Fibroblast of skin of back (primary cell): Measurements from ENCODE around the gene SYNE4. TPM values are rescaled to one million over a fixed set of nuclear protein-coding genes. Genes with fewer than 3 reads are reported as not detected.
"Not testable (repeated sequence)": the region's sequence is repeated elsewhere in the genome, so short reads cannot be mapped to it uniquely, and the experiment has no call there.

Experiments
- DNase-seq: peaks from one replicate; pipeline ENCODE4 v3.0.0-alpha.2; 2013
- polyA plus RNA-seq, 2 experiments: library from polyadenylated mRNA; unstranded; fragments of 120-200 nt; gene quantifications; one replicate each; pipeline ENCODE4 v1.2.1, GENCODE V29; 2013; ENCODE audit not compliant: insufficient read length in 2 of 2

The SYNE4 gene, protein sequence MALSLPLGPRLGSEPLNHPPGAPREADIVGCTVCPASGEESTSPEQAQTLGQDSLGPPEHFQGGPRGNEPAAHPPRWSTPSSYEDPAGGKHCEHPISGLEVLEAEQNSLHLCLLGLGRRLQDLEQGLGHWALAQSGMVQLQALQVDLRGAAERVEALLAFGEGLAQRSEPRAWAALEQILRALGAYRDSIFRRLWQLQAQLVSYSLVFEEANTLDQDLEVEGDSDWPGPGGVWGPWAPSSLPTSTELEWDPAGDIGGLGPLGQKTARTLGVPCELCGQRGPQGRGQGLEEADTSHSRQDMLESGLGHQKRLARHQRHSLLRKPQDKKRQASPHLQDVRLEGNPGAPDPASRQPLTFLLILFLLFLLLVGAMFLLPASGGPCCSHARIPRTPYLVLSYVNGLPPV
- polyA plus RNA-seq (2013, experiment 1 of 2; ENCODE audit: insufficient read length), result 0.45 TPM
- 0.24 TPM for polyA plus RNA-seq (2013, experiment 2 of 2; ENCODE audit: insufficient read length)

DNA sequence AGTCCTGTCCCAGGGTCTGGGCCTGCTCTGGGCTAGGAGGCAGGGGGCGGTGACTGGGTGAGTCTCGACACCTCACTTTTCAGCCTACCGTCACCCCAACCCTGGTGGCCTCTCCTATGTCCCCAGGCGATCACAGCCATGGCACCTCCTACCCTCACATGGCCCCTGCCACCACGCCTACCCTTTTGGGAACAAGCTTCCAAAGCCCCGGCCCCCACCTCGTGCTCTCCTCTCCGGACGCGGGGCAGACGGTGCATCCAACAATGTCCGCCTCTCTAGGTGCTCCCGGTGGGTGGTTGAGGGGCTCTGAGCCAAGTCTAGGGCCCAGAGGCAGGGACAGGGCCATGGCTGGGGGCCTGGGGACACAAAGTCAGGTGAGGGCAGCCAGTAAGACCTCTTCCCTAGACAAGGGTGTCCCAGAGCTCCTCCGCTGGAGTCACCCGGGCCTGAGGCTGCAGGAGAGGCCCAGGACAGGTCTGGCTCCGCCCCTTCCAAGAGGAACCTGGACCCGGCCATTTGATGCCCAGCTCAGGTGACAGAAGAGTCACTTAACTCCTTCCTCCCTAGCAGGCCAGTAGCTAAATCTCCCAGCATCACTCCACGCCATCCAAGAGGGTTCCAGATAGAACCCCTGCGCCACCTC is at the start of gene SYNE4:
SYNE4 (minus strand) TSS at position 478 of the 643 bp plus-strand sequence; CDS start at position 346, 132 bp downstream.
- no peak for DNase-seq

DNA sequence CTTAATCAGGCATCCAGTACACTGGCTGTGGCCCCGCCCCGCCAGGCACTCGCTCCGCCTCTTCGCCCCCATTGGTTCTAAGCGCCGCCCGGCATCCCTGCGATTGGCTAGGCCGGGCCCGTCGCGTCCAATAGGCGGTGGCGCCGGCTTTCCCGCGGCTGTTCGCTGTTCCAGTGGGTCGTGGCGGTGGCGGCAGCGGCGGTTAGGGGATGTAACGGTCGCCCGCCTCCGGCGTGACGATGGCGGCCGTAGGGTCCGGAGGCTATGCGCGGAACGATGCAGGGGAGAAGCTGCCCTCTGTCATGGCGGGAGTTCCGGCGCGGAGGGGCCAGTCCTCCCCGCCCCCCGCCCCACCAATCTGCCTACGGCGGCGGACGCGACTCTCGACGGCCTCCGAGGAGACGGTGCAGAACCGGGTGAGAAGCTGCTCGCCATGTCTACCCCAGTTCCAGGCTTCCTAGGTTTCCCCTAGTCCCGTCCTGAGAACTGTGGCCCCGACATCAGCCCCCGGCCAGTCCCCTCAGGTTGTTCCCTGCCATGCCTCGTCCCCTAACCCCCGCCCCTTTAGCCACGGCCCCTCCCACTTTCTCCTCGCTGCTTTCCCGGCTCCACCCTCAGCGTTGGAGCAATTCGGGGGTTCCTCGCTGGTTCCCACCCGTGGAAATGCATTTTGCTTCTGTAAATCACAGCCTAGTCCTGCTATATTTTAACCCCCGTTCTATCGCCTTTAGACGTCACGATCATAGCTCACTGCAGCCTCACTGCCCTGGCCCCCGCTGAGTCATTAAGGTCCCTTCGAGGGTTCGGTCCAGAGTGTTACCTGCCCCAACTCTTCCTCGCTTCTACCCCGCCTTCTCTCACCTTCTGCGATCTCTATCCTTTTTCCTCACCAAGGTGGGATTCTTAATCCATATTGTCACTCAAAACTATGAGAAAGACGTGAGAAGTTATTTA is 46.4 kb upstream of the SYNE4 start, which contains the start of gene WDR62:
WDR62 (plus strand) TSS at position 165 of the 954 bp plus-strand sequence; CDS start at position 240, 75 bp downstream.
- DNase-seq, result peak; percentile 91

DNA sequence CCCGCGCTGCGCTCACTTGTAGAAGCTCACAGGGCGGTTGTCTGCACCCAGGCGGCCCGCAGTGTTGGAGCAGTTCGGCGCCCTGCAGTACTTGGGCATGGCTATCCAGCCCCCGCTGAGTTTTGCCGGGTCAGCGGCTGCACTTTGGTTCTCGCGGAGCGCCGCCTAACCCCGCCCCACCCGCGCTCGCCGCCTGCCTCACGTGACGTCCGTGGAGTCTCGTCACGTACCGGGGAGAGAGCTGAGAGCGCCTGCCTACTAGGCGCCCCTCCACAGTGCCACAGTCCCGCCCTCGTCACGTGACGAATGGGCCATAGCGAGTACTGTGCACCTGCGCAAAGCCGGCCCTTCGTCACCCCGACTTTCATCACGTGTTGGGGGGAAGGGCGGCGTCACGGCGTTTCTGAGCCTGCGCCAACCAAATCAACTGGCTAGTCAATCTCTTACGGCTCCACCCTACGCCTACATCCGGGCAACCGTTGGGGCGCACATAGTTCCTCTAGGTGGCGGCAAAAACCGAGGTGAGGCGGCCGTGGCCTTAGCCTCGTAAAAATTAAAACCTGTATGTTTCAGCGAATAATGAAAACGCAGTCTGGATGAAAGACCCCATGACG is 45.6 kb upstream of the SYNE4 start, which contains the start of gene THAP8:
THAP8 (minus strand) TSS at position 167 of the 614 bp plus-strand sequence; CDS start at position 99, 68 bp downstream.
- DNase-seq, result peak; percentile 99

DNA sequence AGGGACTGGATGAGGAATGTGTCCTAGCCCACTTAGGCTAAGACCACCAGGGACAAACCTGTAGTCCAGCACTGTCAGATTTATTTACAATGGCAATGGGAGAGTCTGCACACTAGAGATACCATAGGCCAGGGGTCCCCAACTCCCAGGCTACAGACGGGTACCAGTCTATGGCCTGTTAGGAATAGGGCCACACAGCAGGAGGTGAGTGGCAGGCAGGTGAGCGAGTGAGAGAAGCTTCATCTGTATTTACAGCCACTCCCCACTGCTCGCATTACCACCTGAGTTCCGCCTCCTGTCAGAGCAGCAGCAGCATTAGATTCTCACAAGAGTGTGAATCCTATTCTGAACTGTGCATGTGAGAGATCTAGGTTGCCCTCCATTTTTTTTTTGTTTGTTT is 43.0 kb upstream of the SYNE4 start:
- DNase-seq, result no peak

DNA sequence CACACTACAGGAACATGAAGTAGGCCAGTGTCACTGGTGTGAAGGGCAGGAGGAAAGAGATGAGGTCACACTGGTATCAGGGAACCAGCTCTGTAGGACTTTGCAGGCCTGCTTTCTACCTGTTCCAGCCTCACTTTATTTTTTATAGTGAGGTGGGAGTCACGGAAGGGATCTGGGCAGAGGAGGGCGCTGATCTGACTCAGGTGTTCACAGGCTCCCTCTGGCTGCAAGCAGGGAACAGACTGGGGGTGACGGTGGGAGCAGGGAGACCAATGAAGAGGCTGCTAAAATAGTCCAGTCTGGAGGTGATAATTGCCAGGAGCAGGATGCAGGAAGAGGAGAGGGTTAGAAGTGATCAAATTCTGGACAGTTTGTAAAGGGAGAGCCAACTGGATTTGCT is 42.6 kb upstream of the SYNE4 start:
- DNase-seq, result no peak

DNA sequence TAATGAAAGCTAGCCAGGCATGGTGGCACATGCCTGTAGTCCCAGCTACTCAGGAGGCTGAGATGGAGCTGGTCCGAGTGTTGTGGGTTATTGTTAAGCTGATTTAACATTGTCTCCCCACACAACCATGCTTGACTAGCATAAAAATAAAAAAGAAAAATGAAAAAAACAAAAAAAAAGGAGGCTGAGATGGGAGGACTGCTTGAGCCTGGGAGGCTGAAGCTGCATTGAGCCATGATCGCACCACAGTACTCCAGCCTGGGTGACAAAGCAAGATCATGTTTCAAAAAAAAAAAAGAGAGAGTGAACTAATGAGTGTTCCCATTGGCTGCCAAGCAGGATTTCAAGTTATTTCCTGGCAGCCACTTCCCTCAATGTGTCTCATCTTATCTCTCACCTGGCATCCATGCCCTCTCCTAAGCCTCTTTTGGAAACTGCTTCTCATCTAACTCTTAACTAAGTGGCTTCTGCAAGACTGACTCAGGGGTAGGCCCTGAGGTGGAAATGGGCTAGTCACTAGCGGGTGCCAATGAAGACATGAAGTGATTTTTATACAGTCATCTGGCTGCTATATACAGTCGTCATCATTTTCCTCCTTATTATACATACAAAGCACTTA is 40.6 kb upstream of the SYNE4 start:
- DNase-seq, result no peak

DNA sequence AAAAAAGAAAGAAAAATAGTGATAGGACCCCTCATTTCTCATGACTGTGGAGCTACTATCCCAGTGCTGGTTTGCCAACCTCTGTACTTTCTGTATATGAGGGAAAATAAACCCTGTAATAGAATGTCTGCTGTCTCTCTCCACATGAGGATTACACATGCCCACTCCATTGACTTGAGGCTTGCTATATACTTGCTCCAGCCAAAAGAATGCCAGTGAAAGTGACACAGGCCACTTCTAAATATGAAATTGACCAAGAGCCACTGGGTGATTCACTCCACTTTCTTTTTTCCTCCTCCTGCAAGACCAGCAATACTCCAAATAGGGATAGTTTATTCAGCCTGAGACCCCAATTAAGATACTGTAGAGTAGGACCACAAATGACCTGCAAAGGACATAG is 39.2 kb upstream of the SYNE4 start:
- no peak for DNase-seq

DNA sequence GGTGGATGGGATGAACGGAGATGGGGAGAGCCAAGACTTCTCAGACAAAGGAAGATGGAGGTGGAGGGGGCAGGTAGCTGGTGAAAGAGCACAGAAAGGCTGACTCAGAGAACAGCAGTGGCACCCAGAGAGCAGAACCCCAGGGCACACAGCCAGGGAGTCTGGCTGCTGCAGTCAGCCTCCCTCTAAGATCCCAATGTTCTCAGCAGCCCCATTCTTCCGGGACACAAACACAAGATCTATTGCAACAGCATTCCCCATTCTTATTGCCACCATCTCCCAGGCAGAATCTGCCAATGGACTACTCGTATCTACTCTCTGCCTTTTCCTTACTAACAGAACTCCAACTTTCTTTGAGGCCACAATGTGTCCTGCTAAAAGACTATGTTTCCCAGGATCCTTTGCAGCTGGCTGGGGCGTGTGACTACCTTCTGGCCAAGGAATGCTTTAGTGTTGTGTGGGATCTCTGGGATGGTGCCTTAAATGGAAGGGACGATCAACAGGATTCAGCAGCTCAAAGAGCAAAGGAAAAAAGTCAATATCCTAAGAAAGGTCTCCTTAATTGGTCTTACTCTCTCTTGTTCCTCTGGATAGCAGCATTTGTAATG is 37.9 kb upstream of the SYNE4 start:
- no peak for DNase-seq

DNA sequence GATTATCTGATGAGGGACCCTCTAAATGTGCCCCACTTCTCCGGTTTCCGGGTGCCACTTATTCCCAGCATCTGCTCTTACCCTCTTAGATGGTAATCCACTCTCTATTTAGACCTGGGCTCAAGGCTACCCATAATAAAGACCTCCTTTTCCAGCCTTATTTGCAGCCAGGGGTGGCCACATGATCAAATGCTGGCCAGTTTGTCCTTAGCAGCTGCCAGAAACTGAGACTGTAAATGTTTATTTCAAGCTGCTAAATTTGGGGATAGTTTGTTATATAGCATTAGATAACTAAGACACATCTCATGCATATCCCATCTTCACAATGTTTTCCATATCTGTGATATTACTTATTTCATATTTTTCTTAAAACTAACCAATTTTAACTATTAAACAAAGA is 35.3 kb upstream of the SYNE4 start:
- DNase-seq, result no peak

DNA sequence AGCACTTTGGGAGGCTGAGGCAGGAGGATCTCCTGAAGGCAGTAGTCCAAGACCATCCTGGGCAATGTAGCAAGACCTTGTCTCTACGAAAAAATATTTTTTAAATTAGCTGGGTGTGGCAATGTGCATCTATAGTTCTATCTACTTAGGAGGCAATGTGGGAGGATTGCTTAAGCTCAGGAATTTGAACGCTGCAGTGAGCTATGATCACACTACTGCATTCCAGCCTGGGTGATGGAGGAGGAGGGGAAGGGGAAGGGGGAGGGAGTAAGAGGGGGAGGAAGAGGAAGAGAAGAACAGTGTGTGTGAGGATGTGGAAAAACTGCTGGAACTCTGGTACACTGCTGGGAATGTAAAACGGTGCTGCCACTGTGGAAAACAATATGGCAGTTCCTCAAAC is 33.2 kb upstream of the SYNE4 start:
- DNase-seq, result peak; percentile 84

DNA sequence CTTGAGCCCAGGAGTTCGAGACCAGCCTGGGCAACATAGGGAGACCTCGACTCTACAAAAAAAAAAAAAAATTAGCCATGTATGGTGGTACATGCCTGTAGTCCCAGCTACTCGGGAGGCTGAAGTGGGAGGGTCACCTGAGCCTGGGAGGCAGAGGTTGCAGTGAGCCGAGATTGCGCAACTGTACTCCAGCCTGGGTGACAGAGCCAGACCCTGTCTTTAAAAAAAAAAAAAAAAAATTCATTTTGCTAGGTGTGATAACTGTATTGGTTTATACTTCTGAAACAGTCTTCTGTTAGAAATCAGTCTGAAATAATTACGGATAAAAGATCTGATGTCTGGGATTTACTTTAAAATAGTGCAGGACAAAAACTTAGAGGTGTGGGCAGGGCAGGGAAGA is 32.5 kb upstream of the SYNE4 start:
- DNase-seq, result not testable (repeated sequence)

DNA sequence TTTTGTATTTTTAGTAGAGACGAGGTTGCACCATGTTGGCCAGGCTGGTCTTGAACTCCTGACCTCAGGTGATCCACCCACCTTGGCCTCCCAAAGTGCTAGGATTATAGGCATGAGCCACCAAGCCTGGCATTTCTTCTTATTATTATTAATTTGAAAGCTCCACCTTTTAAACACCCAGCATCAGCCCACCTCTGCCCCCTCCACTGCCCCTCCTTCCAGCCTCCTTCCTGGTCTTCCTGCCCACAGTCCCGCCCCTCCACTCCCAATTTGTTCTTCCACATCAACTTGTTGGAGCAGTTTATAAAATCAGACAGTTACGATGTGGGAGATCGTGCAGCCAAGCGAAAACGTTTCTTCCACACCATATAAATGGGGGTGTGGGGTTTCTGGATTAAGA is 31.9 kb upstream of the SYNE4 start:
- DNase-seq, result no peak

DNA sequence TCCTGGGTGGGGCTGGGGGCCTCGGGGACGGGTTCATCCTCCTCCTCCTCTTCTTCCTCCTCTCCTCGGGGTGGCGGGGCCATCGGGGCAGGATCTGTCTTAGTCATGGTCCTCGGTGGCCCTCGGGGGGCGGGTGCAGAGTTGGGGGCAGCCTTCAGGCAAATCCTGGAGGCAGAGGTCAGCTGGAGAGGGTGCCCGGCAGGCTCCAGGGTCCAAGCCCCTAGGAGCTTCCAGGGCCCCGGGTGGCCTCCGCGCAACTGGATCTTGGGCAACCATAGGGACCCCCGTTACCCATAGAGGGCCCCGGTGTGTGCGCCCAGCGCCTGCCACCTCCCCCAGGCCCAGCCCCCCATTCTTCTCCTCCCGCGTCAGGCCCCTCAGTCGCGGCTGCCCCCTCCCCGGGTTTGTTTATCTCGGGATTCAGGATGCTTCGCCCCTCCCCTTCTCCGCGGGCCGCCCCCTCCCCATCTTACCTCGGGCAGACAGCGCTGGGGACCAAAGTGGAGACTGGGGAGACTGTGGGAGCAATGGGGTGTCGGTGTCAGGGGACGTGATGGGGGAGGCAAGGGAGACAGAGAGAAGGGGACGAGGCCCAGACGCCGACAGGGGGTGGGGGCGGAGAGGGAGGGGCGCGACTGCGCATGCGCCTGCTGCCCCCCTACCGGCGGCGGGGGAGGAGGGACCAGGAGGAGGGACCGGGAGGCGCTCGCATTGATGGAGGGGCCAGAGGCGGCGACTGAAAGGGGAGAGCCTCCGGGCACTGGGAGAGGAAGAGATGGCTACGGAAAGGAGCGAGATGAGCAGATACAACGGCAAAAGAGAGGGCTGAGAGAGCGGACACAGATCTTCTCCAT is 23.9 kb upstream of the SYNE4 start, which contains the start of gene CLIP3:
CLIP3 (minus strand) TSS at position 623 of the 854 bp plus-strand sequence; CDS start at position 107, 516 bp downstream.
- DNase-seq, result peak; percentile 73

DNA sequence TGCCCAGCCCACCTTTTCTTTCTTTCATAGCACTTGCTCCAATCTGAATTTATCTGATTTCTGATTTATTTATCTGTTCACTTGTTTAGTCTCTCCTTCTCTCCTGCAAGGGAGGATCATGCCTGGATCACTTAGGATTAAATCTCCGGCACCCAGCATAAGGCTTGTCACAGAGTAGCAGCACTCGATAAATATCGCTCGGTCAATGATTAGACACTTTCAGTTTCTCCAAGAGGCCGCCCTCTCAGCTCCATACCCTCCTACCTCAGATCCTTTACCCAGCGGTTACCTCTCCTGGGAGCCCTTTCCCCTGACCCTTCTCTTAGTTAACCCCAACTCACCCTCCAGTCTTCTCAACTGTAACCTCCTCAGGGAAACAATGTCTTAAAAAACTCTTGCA is 22.7 kb upstream of the SYNE4 start:
- DNase-seq, result no peak

DNA sequence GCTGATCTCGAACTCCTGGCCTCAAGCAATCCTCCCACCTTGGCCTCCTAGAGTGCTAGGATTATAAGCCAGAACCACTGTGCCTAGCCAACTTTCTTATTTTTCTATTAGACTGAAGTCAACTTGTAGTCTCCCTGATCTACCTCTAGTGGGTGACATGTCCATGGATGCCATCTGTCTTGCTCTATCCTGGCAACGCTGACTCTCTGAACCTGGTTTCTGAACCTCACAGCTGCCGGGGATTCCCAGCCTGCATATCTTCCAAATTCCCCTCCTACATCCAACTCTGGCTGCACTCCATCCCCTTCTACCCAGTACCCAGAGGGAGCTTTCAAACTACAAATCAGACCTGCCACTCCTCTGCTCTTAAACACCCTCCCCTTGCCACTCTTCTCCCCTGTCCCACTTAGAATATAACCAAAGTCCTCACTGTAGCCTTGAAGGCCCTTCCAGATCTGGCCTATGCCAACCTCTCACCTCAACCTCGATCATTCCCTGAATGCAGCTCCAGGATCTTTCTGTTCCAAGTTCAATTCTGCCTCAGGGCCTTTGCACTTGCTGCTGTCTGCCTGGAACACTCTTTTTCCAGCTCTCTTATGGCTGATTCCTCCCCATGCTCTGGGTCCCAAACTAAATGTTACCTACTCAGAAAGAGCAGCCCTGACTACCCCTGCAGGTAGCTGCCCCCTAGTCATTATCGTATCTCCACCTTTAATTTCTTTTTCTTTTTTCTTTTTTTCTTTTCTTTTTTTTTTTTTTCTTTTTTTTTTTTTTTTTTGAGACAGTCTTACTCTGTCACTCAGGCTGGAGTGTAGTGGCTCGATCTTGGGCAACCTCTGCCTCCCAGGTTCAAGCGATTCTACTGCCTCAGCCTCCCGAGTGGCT is 21.9 kb upstream of the SYNE4 start:
- DNase-seq, result peak; percentile 15

DNA sequence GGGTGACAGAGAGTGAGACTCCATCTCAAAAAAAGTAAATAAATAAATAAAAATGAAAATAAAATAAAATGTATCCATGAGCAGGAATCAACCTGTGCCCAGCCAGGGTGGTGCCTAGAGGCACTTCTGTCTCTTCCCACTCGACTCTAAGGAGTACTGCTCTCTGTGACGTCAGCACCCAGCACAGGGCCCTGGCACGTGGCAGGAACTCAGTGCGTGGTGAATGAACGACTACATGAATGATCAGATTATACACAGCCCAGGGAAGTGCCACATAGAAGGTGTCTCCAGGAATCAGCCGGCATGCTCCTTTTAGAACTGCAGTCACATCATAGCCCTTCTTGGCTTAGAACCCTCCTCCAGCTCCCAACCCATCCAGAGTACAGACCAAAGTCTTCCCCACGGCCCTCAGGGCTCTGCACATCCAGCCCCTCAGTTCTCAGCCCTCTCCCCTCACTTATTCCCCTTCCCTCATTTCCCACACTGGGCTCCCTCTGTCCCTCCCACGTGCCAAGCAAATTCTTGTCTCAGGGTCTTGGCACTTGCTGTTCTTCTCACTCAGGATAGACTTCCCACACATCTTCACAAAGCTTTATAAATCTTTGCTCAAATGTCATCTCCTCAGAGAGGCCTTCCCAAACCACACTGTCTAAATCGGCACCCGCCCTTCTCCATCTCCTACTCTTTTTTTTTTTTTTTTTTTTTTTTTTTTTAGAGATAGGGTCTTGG is 19.9 kb upstream of the SYNE4 start:
- no peak for DNase-seq

DNA sequence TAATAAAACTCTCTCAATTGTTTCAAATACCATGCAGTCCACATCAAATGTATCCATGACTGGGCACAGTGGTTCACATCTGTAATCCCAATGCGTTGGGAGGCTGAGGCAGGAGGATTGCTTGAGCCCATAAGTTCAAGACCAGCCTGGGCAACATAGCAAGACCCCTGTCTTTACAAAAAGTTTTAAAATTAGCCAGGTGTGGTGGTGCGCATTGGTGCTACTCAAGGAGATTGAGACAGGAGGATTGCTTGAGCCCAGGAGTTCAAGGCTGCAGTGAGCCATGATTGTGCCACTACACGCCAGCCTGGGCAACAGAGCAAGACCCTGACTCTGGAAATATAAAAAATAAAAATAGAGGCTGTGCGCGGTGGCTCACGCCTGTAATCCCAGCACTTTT is 19.1 kb upstream of the SYNE4 start:
- DNase-seq, result no peak
